HL-60/S4 treated with phorbol 12-myristate 13-acetate at 8.2 ng/mL for 4 days and 3 days (cell line): ENCODE data around the gene LAMA5.

Experiments
- in situ Hi-C: fragments of 300-500 bp; cut with MboI; formaldehyde crosslinking; loops from 2 replicates; pipeline ENCODE4 v1.15.0; 2022; ENCODE audit warnings: low sequenced_read_pairs

The LAMA5 gene

GRCh38 chr20:62348604-62349003 lies 18.5 kb downstream of the LAMA5 start:
- in situ Hi-C loops = no loop called here

GRCh38 chr20:62347445-62347844 lies 19.7 kb downstream of the LAMA5 start:
- in situ Hi-C loops = no loop called here

GRCh38 chr20:62347151-62347404 lies 20.0 kb downstream of the LAMA5 start:
- in situ Hi-C loops = no loop called here

GRCh38 chr20:62346398-62347150 lies 20.5 kb downstream of the LAMA5 start:
- in situ Hi-C loops = no loop called here

GRCh38 chr20:62345681-62346370 lies 21.3 kb downstream of the LAMA5 start:
- in situ Hi-C loops = no loop called here

GRCh38 chr20:62344782-62345181 lies 22.3 kb downstream of the LAMA5 start:
- in situ Hi-C loops = no loop called here

- in situ Hi-C loops = no loop called here
Observed at GRCh38 chr20:62344092-62344491, 23.0 kb downstream of the LAMA5 start.

GRCh38 chr20:62342910-62343309 lies 24.2 kb downstream of the LAMA5 start:
- in situ Hi-C loops = no loop called here

GRCh38 chr20:62339647-62340062 lies 27.5 kb downstream of the LAMA5 start:
- in situ Hi-C loops = no loop called here

GRCh38 chr20:62338294-62338620 lies 28.9 kb downstream of the LAMA5 start:
- in situ Hi-C loops = no loop called here

- in situ Hi-C loops = no loop called here
Observed at GRCh38 chr20:62337558-62338293, 29.4 kb downstream of the LAMA5 start.

GRCh38 chr20:62336775-62337557 lies 30.1 kb downstream of the LAMA5 start:
- in situ Hi-C loops = no loop called here

GRCh38 chr20:62336329-62336728 lies 30.8 kb downstream of the LAMA5 start:
- in situ Hi-C loops = no loop called here

- in situ Hi-C loops = no loop called here
Observed at GRCh38 chr20:62335532-62335931, 31.6 kb downstream of the LAMA5 start.

- in situ Hi-C loops = no loop called here
Observed at GRCh38 chr20:62334881-62335280, 32.2 kb downstream of the LAMA5 start.

GRCh38 chr20:62333820-62334595 lies 33.1 kb downstream of the LAMA5 start:
- in situ Hi-C loops = no loop called here

- in situ Hi-C loops = no loop called here
Observed at GRCh38 chr20:62332989-62333819, 33.9 kb downstream of the LAMA5 start.

- in situ Hi-C loops = no loop called here
Observed at GRCh38 chr20:62332421-62332820, 34.7 kb downstream of the LAMA5 start.

- in situ Hi-C loops = no loop called here
Observed at GRCh38 chr20:62331347-62331746, 35.8 kb downstream of the LAMA5 start.
